H1 (cell line): ENCODE measurements around the gene CORO7. TPM values are rescaled to one million over a fixed set of nuclear protein-coding genes. Genes with fewer than 3 reads are reported as not detected.

ENCODE experiments used
- CTCF ChIA-PET: fragments of 300-600 bp; sonication (Branson Sonifier 250); formaldehyde crosslinking; loops from one replicate; lab custom pipeline; 2021; ENCODE audit not compliant: partially characterized antibody; lab: Charles Lee
- POLR2A ChIA-PET: fragments of 300-600 bp; sonication (Branson Sonifier 250); formaldehyde crosslinking; loops from one replicate; lab custom pipeline; 2021; ENCODE audit warnings: inconsistent platforms; ENCODE audit not compliant: partially characterized antibody; lab: Charles Lee
- DNase-seq, 2 experiments: peaks; one replicate each; pipeline versions ENCODE4 v3.0.0 to v3.0.0-alpha.2; 2010 to 2022; ENCODE audit warnings: low spot score in 2 of 2, low read depth in 1 of 2, mixed read lengths in 1 of 2
- FAIRE-seq: peaks from 2 replicates; lab custom pipeline; 2011; peaks lifted over from hg19 to GRCh38; lab: Jason Lieb, UNC
- H2AFZ ChIP-seq: 2 replicates; pipeline ENCODE4 v1.8.1; 2012; ENCODE audit warnings: low read length, inconsistent platforms
- H2AK5ac ChIP-seq: 2 replicates; pipeline ENCODE4 v1.6.1; 2013; ENCODE audit warnings: low read depth, low read length
- H2BK120ac ChIP-seq: replicated peaks from 2 replicates; pipeline ENCODE3; 2013; ENCODE audit warnings: low read depth, low read length, inconsistent platforms
- H2BK12ac ChIP-seq: 2 replicates; pipeline ENCODE4 v1.6.1; 2013; ENCODE audit warnings: low read depth, low read length
- H2BK15ac ChIP-seq: 2 replicates; pipeline ENCODE4 v1.6.1; 2013; ENCODE audit warnings: low read length
- H2BK20ac ChIP-seq: 2 replicates; pipeline ENCODE4 v1.6.1; 2013; ENCODE audit warnings: low read length
- H2BK5ac ChIP-seq: 2 replicates; pipeline ENCODE4 v1.6.1; 2013; ENCODE audit warnings: low read depth, low read length
- H3K14ac ChIP-seq: 2 replicates; pipeline ENCODE4 v1.6.1; 2013; ENCODE audit warnings: inconsistent platforms; ENCODE audit not compliant: insufficient read length
- H3K18ac ChIP-seq: 2 replicates; pipeline ENCODE4 v1.6.1; 2013; ENCODE audit warnings: low read length; ENCODE audit errors: extremely low read depth
- H3K23ac ChIP-seq: 2 replicates; pipeline ENCODE4 v1.6.1; 2013; ENCODE audit warnings: inconsistent platforms; ENCODE audit not compliant: insufficient read length
- H3K23me2 ChIP-seq: 2 replicates; pipeline ENCODE4 v1.6.1; 2013; ENCODE audit warnings: low read depth, low read length
- H3K27ac ChIP-seq: 2 replicates; pipeline ENCODE4 v1.6.1; 2011; ENCODE audit warnings: low read depth, low read length, inconsistent platforms
- H3K27me3 ChIP-seq, 4 experiments: replicated peaks in 1 of 4; 1 replicate in 1 of 4; 2 replicates in 3 of 4; pipeline versions ENCODE4 v1.6.1 to v1.8.1; 2011 to 2013; ENCODE audit warnings: low read length in 3 of 4, mild to moderate bottlenecking in 3 of 4, inconsistent platforms in 2 of 4, mixed read lengths in 2 of 4, moderate library complexity in 1 of 4; ENCODE audit not compliant: control insufficient read depth in 3 of 4, insufficient read depth in 3 of 4; ENCODE audit errors: extremely low read depth in 1 of 4
- H3K36me3 ChIP-seq, 4 experiments: 2 replicates each; pipeline versions ENCODE4 v1.6.1 to v1.8.1; 2011 to 2013; ENCODE audit warnings: mild to moderate bottlenecking in 4 of 4, low read length in 3 of 4, moderate library complexity in 2 of 4, control low read depth in 1 of 4, inconsistent platforms in 1 of 4; ENCODE audit not compliant: insufficient read depth in 4 of 4, control insufficient read depth in 2 of 4
- H3K4ac ChIP-seq: replicated peaks from 2 replicates; pipeline ENCODE3; 2013; ENCODE audit warnings: low read length, low read depth, mixed read lengths, inconsistent platforms; ENCODE audit not compliant: insufficient read length
- H3K4me1 ChIP-seq, 4 experiments: replicated peaks in 1 of 4; 1 replicate in 1 of 4; 2 replicates in 3 of 4; pipeline versions ENCODE4 v1.6.1 to v1.8.1; 2011 to 2013; ENCODE audit warnings: low read length in 3 of 4, inconsistent platforms in 2 of 4, mixed read lengths in 1 of 4; ENCODE audit not compliant: insufficient read depth in 4 of 4, control insufficient read depth in 3 of 4
- H3K4me2 ChIP-seq, 2 experiments: 2 replicates each; pipeline versions ENCODE4 v1.6.1 to v1.8.1; 2011 to 2013; ENCODE audit warnings: low read depth in 2 of 2, low read length in 2 of 2, control low read depth in 1 of 2, inconsistent platforms in 1 of 2, mild to moderate bottlenecking in 1 of 2; ENCODE audit not compliant: insufficient read depth in 1 of 2
- H3K4me3 ChIP-seq, 4 experiments: fragments of 200-600, 300-600 bp in 1 of 4; sonication (generic), shearing (Covaris generic), sonication (Bioruptor Twin) in 1 of 4; 2 replicates each; pipeline versions ENCODE4 v1.5.1 to v1.8.1; 2011 to 2016; ENCODE audit warnings: low read length in 4 of 4, low read depth in 3 of 4, control low read depth in 2 of 4, inconsistent platforms in 2 of 4, mild to moderate bottlenecking in 2 of 4, mixed read lengths in 1 of 4, moderate library complexity in 1 of 4; ENCODE audit not compliant: insufficient read depth in 2 of 4; ENCODE audit errors: extremely low read depth in 1 of 4
- H3K56ac ChIP-seq: replicated peaks from 2 replicates; pipeline ENCODE3; 2013; ENCODE audit warnings: low read depth, mild to moderate bottlenecking, mixed read lengths, low read length, inconsistent platforms; ENCODE audit not compliant: insufficient read length
- H3K79me1 ChIP-seq: 2 replicates; pipeline ENCODE4 v1.6.1; 2013; ENCODE audit warnings: low read depth, low read length, control low read depth
- H3K79me2 ChIP-seq, 2 experiments: 2 replicates each; pipeline versions ENCODE4 v1.6.1 to v1.8.1; 2012 to 2013; ENCODE audit warnings: low read length in 2 of 2, mild to moderate bottlenecking in 2 of 2, inconsistent platforms in 1 of 2; ENCODE audit not compliant: insufficient read depth in 2 of 2, control insufficient read depth in 1 of 2
- H3K9ac ChIP-seq, 4 experiments: replicated peaks in 1 of 4; 1 replicate in 1 of 4; 2 replicates in 3 of 4; pipeline versions ENCODE4 v1.6.1 to v1.8.1; 2011 to 2013; ENCODE audit warnings: low read depth in 3 of 4, low read length in 3 of 4, control low read depth in 2 of 4, mild to moderate bottlenecking in 2 of 4, moderate library complexity in 2 of 4, inconsistent platforms in 1 of 4; ENCODE audit errors: extremely low read depth in 1 of 4
- H3K9me3 ChIP-seq, 2 experiments: 2 replicates each; pipeline versions ENCODE4 v1.6.1 to v1.8.1; 2012 to 2013; ENCODE audit warnings: mild to moderate bottlenecking in 2 of 2, moderate library complexity in 2 of 2, control low read depth in 1 of 2, inconsistent platforms in 1 of 2, low read depth in 1 of 2, low read length in 1 of 2, mixed read lengths in 1 of 2; ENCODE audit not compliant: insufficient read depth in 2 of 2
- H4K20me1 ChIP-seq, 2 experiments: replicated peaks in 1 of 2; 2 replicates each; pipeline versions ENCODE3 to v1.8.1; 2011 to 2013; ENCODE audit warnings: inconsistent platforms in 2 of 2, low read length in 2 of 2, mild to moderate bottlenecking in 1 of 2; ENCODE audit not compliant: insufficient read depth in 2 of 2, control insufficient read depth in 1 of 2
- H4K5ac ChIP-seq: 2 replicates; pipeline ENCODE4 v1.6.1; 2013; ENCODE audit warnings: low read length, low read depth, mixed read lengths, inconsistent platforms; ENCODE audit not compliant: insufficient read length
- H4K8ac ChIP-seq: 2 replicates; pipeline ENCODE4 v1.8.0; 2013; ENCODE audit warnings: mild to moderate bottlenecking, moderate library complexity, low read length, inconsistent platforms; ENCODE audit not compliant: insufficient read depth; ENCODE audit errors: extremely low read depth
- H4K91ac ChIP-seq: replicated peaks from 2 replicates; pipeline ENCODE3; 2013; ENCODE audit warnings: low read length, mixed read lengths, inconsistent platforms; ENCODE audit not compliant: insufficient read length
- BRCA1 ChIP-seq: IDR thresholded peaks from 2 replicates; pipeline ENCODE4 v1.6.1; 2012; ENCODE audit warnings: low read depth, low read length, improper control_type of control experiment
- RBBP5 ChIP-seq: IDR thresholded peaks from 2 replicates; pipeline ENCODE4 v1.7.1; 2012; ENCODE audit warnings: low read depth, mild to moderate bottlenecking, inconsistent platforms, low read length, moderate library complexity, borderline replicate concordance
- SAP30 ChIP-seq: fragments of 300-600 bp; sonication (generic); IDR thresholded peaks from 2 replicates; pipeline ENCODE4 v1.7.1; 2012; ENCODE audit warnings: low read length, moderate library complexity, mild to moderate bottlenecking, inconsistent platforms; ENCODE audit not compliant: insufficient read depth, insufficient replicate concordance
- SP1 ChIP-seq: IDR thresholded peaks from 2 replicates; pipeline ENCODE4 v1.6.1; 2011; ENCODE audit warnings: low read depth, low read length
- TBP ChIP-seq: IDR thresholded peaks from 2 replicates; pipeline ENCODE4 v1.6.1; 2011; ENCODE audit warnings: low read depth, low read length, improper control_type of control experiment
- WGBS, 2 experiments: shearing (Covaris generic) in 1 of 2; methylation state at CpG; one replicate each; pipeline versions ENCODE4 v1.1.6 to v1.1.7; 2013 to 2015; ENCODE audit warnings: low lambda C conversion rate in 2 of 2, mixed read lengths in 2 of 2, inconsistent platforms in 1 of 2, low coverage in 1 of 2, missing lambda C conversion rate in 1 of 2; ENCODE audit not compliant: insufficient replicate concordance in 2 of 2, insufficient coverage in 1 of 2, insufficient read length in 1 of 2; ENCODE audit errors: extremely low coverage in 1 of 2, missing lambda C conversion rate in 1 of 2; 5-methylcytosine and 5-hydroxymethylcytosine counted together
- polyA plus RNA-seq, 7 experiments: library from polyadenylated mRNA; depleted of rRNA in 3 of 7; stranded (reverse) in 5 of 7; unstranded in 2 of 7; fragments of >200 nt in 5 of 7; fragments of 200-250 nt in 2 of 7; gene quantifications; 1 replicate in 5 of 7; 2 replicates in 1 of 7; 4 replicates in 1 of 7; pipeline versions ENCODE4 v1.2.1 to v1.2.3, GENCODE V29; 2011 to 2013; ENCODE audit warnings: missing spikeins in 2 of 7, mixed read lengths in 2 of 7
- total RNA-seq: library from RNA; stranded (reverse); fragmentation: NEBNext Ultra II Directional; extraction: Animal tissue kit (Norgen Biotek cat#: 25700); gene quantifications from 2 replicates; pipeline ENCODE4 v1.2.1, GENCODE V29; 2021
- TF ChIP-seq, protein P1 (sequence below), 3 experiments: IDR thresholded peaks; 1 replicate in 2 of 3; 2 replicates in 1 of 3; pipeline versions ENCODE4 v1.5.1 to v1.6.1; 2011; ENCODE audit warnings: low read length in 3 of 3, mild to moderate bottlenecking in 3 of 3, inconsistent platforms in 2 of 3, low read depth in 1 of 3, moderate library complexity in 1 of 3; ENCODE audit not compliant: insufficient read depth in 1 of 3; ENCODE audit errors: control extremely low read depth in 1 of 3

CORO7 gene
- total and polyA plus RNA-seq, 2 of the 8 experiments (the other 6 are each of a cell fraction or from before 2014, with no cell fraction given) = 25.2 to 29.8 TPM

- TF ChIP-seq RBBP5 (no peak), SP1 (no peak), BRCA1 (no peak), TBP (no peak), SAP30 (no peak)
- TF ChIP-seq, protein P1, sequence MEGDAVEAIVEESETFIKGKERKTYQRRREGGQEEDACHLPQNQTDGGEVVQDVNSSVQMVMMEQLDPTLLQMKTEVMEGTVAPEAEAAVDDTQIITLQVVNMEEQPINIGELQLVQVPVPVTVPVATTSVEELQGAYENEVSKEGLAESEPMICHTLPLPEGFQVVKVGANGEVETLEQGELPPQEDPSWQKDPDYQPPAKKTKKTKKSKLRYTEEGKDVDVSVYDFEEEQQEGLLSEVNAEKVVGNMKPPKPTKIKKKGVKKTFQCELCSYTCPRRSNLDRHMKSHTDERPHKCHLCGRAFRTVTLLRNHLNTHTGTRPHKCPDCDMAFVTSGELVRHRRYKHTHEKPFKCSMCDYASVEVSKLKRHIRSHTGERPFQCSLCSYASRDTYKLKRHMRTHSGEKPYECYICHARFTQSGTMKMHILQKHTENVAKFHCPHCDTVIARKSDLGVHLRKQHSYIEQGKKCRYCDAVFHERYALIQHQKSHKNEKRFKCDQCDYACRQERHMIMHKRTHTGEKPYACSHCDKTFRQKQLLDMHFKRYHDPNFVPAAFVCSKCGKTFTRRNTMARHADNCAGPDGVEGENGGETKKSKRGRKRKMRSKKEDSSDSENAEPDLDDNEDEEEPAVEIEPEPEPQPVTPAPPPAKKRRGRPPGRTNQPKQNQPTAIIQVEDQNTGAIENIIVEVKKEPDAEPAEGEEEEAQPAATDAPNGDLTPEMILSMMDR (IDR thresholded peaks at IDR 0.05; ENCODE audit: control extremely low read depth in 1 of 3, insufficient read depth in 1 of 3, low read depth in 1 of 3, low read length in 3 of 3) = no peak
- Histone ChIP-seq H3K9ac (no peak overlapping the region), H3K18ac (no peak overlapping the region), H3K4me1 (no peaks in the 10 kb centered on the region), H3K79me1 (no peaks in the 10 kb centered on the region), H3K27me3 (no peaks in the 10 kb centered on the region), H2AK5ac (no peak overlapping the region), H3K9me3 (no peaks in the 10 kb centered on the region), H3K14ac (no peak overlapping the region), H3K27ac (no peak overlapping the region), H3K23me2 (no peaks in the 10 kb centered on the region), H2BK12ac (no peak overlapping the region), H4K20me1 (peaks cover 0 to 5% of the 10 kb centered on the region in 2 experiments), H3K4me3 (no peak overlapping the region), H4K91ac (no peak overlapping the region), H3K23ac (no peak overlapping the region), H2BK120ac (no peak overlapping the region), H2BK20ac (no peak overlapping the region), H3K36me3 (peaks cover 25 to 66% (median 44%) of the 10 kb centered on the region in 4 experiments), H4K5ac (no peak overlapping the region), H2AFZ (no peak overlapping the region), H3K79me2 (no peaks in the 10 kb centered on the region), H2BK15ac (no peak overlapping the region), H3K56ac (no peak overlapping the region), H2BK5ac (no peak overlapping the region), H4K8ac (no peak overlapping the region), H3K4me2 (no peak overlapping the region), H3K4ac (no peak overlapping the region)
- ChIA-PET CTCF (interaction anchor here (1.6 to 1.7 kb wide), 3 partner anchors 13 to 34 kb away, joined by 4 to 6 read pairs (median 5); no protein-coding TSS in a partner anchor), POLR2A (interaction anchor here (1.0 to 1.5 kb wide), 3 partner anchors 9 to 23 kb away, joined by 4 to 7 read pairs (median 5); no protein-coding TSS in a partner anchor)
- FAIRE-seq (no peak), DNase-seq (no peak)
- WGBS, 2 experiments = 88% methylated on average over 3 of the region's 3 CpGs; no CpG with 5 or more reads in 1 of the 2 experiments
These were observed 21.0 kb upstream of the CORO7 start for GRCh38 chr16:4437366-4437765.
